LoVo (cell line): ENCODE measurements around the gene TMPRSS9.
"Not testable (repeated sequence)": the region's sequence is repeated elsewhere in the genome, so short reads cannot be mapped to it uniquely, and the experiment has no call there.

ENCODE experiments used
- DNase-seq: peaks from one replicate; pipeline ENCODE4 v3.0.0-alpha.2; 2016; ENCODE audit warnings: low spot score

TMPRSS9 gene

GRCh38 chr19:2462635-2463421 lies 102.8 kb downstream of the TMPRSS9 start:
- DNase-seq = no peak

- DNase-seq = not testable (repeated sequence)
Observed at GRCh38 chr19:2463694-2464093, 103.6 kb downstream of the TMPRSS9 start.

- no peak for DNase-seq
Observed at GRCh38 chr19:2464389-2464788, 104.3 kb downstream of the TMPRSS9 start.

GRCh38 chr19:2468596-2468995 lies 108.5 kb downstream of the TMPRSS9 start:
- DNase-seq = no peak

- DNase-seq = no peak
Observed at GRCh38 chr19:2469102-2469914, 109.2 kb downstream of the TMPRSS9 start.

- not testable (repeated sequence) for DNase-seq
Observed at GRCh38 chr19:2469915-2470200, 109.8 kb downstream of the TMPRSS9 start.

GRCh38 chr19:2474232-2475017 lies 114.4 kb downstream of the TMPRSS9 start:
- DNase-seq = peak; percentile 86

- DNase-seq = no peak
Observed at GRCh38 chr19:2475018-2475701, 115.1 kb downstream of the TMPRSS9 start.
